H1 (cell line): ENCODE measurements around the gene FREM2. TPM values are rescaled to one million over a fixed set of nuclear protein-coding genes. Genes with fewer than 3 reads are reported as not detected.

Source experiments
- CEBPB ChIP-seq: IDR thresholded peaks from 2 replicates; pipeline ENCODE4 v1.6.1; 2012; ENCODE audit warnings: low read depth, low read length
- KDM5A ChIP-seq: fragments of 200-600 bp; IDR thresholded peaks from 2 replicates; pipeline ENCODE4 v1.7.1; 2012; ENCODE audit warnings: mild to moderate bottlenecking, low read length, inconsistent platforms, mixed read lengths
- NRF1 ChIP-seq: IDR thresholded peaks from 2 replicates; pipeline ENCODE4 v1.6.1; 2011; ENCODE audit warnings: mild to moderate bottlenecking, low read depth, low read length, improper control_type of control experiment
- POLR2AphosphoS5 ChIP-seq: IDR thresholded peaks from 2 replicates; pipeline ENCODE4 v1.6.1; 2011; ENCODE audit warnings: low read depth, low read length
- RBBP5 ChIP-seq: IDR thresholded peaks from 2 replicates; pipeline ENCODE4 v1.7.1; 2012; ENCODE audit warnings: low read depth, mild to moderate bottlenecking, inconsistent platforms, low read length, moderate library complexity, borderline replicate concordance
- polyA plus RNA-seq, 7 experiments: library from polyadenylated mRNA; depleted of rRNA in 3 of 7; stranded (reverse) in 5 of 7; unstranded in 2 of 7; fragments of >200 nt in 5 of 7; fragments of 200-250 nt in 2 of 7; gene quantifications; 1 replicate in 5 of 7; 2 replicates in 1 of 7; 4 replicates in 1 of 7; pipeline versions ENCODE4 v1.2.1 to v1.2.3, GENCODE V29; 2011 to 2013; ENCODE audit warnings: missing spikeins in 2 of 7, mixed read lengths in 2 of 7
- total RNA-seq: library from RNA; stranded (reverse); fragmentation: NEBNext Ultra II Directional; extraction: Animal tissue kit (Norgen Biotek cat#: 25700); gene quantifications from 2 replicates; pipeline ENCODE4 v1.2.1, GENCODE V29; 2021

Gene FREM2
- total and polyA plus RNA-seq, 2 of the 8 experiments (the other 6 are each of a cell fraction or from before 2014, with no cell fraction given) = 11.6 to 22.8 TPM

GRCh38 chr13:38703255-38703654 lies 16.4 kb downstream of the FREM2 start (continued):
- no peak for TF ChIP-seq NRF1
- TF ChIP-seq RBBP5 = no peak
- TF ChIP-seq CEBPB = no peak
- no peak for TF ChIP-seq POLR2AphosphoS5
- TF ChIP-seq KDM5A = no peak
